GM10266 (cell line): Measurements from ENCODE around the gene RPS6KA1.

Experiments
- DNase-seq: peaks from one replicate; pipeline ENCODE4 v3.0.0; 2012; ENCODE audit errors: extremely low spot score
- CTCF ChIP-seq: IDR thresholded peaks from 2 replicates; pipeline ENCODE4 v1.5.1; 2012; ENCODE audit warnings: mild to moderate bottlenecking, low read depth; ENCODE audit not compliant: control insufficient read depth, insufficient read depth; ENCODE audit errors: missing control alignments

Gene RPS6KA1

GRCh38 chr1:26571381-26571780, 41.8 kb downstream of the RPS6KA1 start:
- no peak for TF ChIP-seq CTCF
- no peak for DNase-seq

GRCh38 chr1:26574018-26574417, 44.5 kb downstream of the RPS6KA1 start:
- DNase-seq = no peak
- no peak for TF ChIP-seq CTCF

GRCh38 chr1:26574719-26575251, 45.2 kb downstream of the RPS6KA1 start:
- DNase-seq = no peak
- TF ChIP-seq CTCF = no peak

- DNase-seq = no peak
- no peak for TF ChIP-seq CTCF
Observed at GRCh38 chr1:26575348-26575747, 45.8 kb downstream of the RPS6KA1 start.

GRCh38 chr1:26578167-26578566, 48.6 kb downstream of the RPS6KA1 start:
- no peak for TF ChIP-seq CTCF

GRCh38 chr1:26579681-26580111, 50.1 kb downstream of the RPS6KA1 start:
- no peak for TF ChIP-seq CTCF
- no peak for DNase-seq

More at GRCh38 chr1:26578167-26578566, 48.6 kb downstream of the RPS6KA1 start:
- DNase-seq = no peak

GRCh38 chr1:26580116-26580515, 50.6 kb downstream of the RPS6KA1 start:
- no peak for TF ChIP-seq CTCF
- no peak for DNase-seq
